Measurements from ENCODE around the gene BAZ2B.

GRCh38 chr2:159442159-159442852 lies 174.0 kb downstream of the BAZ2B start:
- TF ChIP-seq, protein P1, sequence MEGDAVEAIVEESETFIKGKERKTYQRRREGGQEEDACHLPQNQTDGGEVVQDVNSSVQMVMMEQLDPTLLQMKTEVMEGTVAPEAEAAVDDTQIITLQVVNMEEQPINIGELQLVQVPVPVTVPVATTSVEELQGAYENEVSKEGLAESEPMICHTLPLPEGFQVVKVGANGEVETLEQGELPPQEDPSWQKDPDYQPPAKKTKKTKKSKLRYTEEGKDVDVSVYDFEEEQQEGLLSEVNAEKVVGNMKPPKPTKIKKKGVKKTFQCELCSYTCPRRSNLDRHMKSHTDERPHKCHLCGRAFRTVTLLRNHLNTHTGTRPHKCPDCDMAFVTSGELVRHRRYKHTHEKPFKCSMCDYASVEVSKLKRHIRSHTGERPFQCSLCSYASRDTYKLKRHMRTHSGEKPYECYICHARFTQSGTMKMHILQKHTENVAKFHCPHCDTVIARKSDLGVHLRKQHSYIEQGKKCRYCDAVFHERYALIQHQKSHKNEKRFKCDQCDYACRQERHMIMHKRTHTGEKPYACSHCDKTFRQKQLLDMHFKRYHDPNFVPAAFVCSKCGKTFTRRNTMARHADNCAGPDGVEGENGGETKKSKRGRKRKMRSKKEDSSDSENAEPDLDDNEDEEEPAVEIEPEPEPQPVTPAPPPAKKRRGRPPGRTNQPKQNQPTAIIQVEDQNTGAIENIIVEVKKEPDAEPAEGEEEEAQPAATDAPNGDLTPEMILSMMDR (conservative IDR thresholded peaks at IDR 0.05), result no peak
- no peak for TF ChIP-seq EZH2 (IDR thresholded peaks at IDR 0.05; ENCODE audit: low read depth)

All from PC-9 (cell line).